Measurements from ENCODE around the gene C22orf23.

- TF ChIP-seq EZH2 (IDR thresholded peaks at IDR 0.05; ENCODE audit: borderline replicate concordance, low read length) (no peak), CTCF (conservative IDR thresholded peaks at IDR 0.05 in 1 of 2, IDR thresholded peaks at IDR 0.05 in 1 of 2; ENCODE audit: extremely low read depth in 1 of 2, insufficient read depth in 1 of 2, low read depth in 1 of 2, low read length in 2 of 2) (no peak)
These were observed 23.1 kb upstream of the C22orf23 start for GRCh38 chr22:37976547-37976946.

All from mammary epithelial cell (primary cell).